Measurements from ENCODE around the gene HBA2.

Gene HBA2

DNA sequence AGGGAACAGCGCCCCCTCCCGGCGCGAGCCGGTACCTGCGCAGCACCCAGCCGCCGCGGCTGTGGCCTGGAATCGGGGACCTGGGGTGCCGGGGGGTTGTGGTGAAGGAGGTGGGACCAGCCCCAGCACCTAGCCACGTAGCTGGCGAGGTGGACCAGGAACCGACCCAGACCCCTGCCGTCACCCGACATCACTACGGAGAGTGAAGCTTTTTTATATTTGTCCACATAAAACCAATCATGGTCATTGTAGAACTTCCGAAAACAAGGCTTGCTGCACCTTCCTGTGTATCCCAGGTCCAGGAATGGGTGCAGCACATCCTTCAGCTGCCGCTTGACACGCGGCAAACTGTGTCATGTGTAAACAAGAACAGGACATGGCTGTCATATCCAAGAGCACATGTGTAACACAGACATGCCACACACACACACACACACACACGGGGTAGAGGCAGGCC lies 8.9 kb downstream of the HBA2 start:
- no peak for DNase-seq (ENCODE audit: low spot score)
- TF ChIP-seq, protein P1, sequence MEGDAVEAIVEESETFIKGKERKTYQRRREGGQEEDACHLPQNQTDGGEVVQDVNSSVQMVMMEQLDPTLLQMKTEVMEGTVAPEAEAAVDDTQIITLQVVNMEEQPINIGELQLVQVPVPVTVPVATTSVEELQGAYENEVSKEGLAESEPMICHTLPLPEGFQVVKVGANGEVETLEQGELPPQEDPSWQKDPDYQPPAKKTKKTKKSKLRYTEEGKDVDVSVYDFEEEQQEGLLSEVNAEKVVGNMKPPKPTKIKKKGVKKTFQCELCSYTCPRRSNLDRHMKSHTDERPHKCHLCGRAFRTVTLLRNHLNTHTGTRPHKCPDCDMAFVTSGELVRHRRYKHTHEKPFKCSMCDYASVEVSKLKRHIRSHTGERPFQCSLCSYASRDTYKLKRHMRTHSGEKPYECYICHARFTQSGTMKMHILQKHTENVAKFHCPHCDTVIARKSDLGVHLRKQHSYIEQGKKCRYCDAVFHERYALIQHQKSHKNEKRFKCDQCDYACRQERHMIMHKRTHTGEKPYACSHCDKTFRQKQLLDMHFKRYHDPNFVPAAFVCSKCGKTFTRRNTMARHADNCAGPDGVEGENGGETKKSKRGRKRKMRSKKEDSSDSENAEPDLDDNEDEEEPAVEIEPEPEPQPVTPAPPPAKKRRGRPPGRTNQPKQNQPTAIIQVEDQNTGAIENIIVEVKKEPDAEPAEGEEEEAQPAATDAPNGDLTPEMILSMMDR (IDR thresholded peaks at IDR 0.05; ENCODE audit: extremely low read depth, missing control alignments): peak; percentile 81

DNA sequence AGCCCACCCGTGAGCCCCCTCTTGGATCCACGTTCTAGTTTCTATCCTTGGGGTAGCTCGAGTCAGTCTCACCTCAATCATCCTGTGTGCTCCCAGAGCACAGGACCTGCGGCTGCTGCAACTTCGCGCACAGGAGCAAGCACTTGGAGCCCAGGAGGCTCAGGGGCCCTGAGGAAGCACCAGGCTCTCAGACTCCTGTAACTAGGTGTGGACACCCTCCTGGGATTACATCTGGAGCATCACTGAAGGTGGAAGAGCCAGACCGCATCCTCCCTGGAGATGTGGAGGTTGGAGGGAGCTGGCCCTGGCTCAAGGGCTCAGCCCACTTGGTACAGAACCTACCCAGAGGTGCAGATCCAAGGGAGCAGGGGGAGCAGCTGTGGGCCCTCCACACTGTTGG lies 10.3 kb downstream of the HBA2 start:
- no peak for DNase-seq (ENCODE audit: low spot score)
- TF ChIP-seq, protein P1 (IDR thresholded peaks at IDR 0.05; ENCODE audit: extremely low read depth, missing control alignments): no peak

DNA sequence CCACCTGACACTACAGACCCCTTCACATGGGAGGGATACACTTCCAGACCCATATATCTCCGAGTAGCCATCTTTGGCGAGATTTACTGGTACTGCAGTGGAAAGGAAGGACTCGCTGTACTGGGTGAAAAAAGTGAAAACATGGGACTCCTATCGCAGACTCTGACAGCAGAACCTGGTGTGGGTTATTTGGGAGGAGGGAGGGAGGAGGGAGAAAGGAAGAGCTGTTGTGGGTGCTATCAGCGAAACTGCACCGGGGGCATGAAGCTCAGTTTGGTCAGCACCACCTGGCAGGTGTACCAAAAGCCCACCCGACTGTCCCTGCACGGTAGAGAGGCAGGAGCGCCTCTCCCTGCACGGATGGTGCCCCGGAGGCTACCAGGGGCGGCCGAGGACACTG lies 12.5 kb downstream of the HBA2 start:
- DNase-seq (ENCODE audit: low spot score): no peak
- TF ChIP-seq, protein P1 (IDR thresholded peaks at IDR 0.05; ENCODE audit: extremely low read depth, missing control alignments): no peak

DNA sequence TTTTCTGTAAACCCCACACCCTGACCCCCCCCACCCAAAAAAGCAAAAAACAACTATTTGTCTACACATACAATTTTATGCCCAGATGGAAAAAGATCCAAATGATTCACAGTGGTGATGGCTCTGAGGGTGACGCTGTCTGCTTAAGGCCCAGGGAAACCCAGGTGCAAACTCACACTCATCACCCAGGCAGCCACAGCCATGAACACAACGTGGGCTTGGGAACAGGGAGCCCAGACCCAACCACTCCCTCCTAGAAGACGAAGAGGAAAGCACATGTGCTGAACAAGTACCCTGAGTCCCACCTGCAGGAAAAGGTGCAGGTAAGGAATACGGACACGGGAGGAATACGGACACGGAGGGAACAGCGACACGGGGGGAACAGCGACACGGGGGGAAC lies 13.0 kb downstream of the HBA2 start:
- TF ChIP-seq, protein P1 (IDR thresholded peaks at IDR 0.05; ENCODE audit: extremely low read depth, missing control alignments): no peak
- DNase-seq (ENCODE audit: low spot score): no peak

DNA sequence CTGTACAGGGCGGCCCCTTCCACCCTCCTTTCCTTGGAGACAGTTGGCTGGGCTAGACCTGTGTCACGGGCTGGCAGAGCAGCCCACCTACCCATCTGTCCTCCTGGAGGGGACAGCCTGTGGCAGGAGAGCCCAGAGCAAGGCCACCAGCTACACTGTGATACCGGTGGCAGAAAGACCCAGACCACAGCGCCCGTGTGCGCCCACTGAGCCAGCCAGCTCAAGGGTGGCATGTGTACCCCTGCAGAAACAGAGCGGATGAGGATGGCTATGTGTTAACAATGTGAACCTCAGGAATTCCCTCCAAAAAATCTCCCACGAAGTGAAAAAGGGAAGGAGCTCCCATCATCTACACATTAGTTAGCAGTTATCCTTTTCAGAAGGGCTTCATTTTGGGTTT lies 14.7 kb downstream of the HBA2 start:
- no peak for DNase-seq (ENCODE audit: low spot score)

DNA sequence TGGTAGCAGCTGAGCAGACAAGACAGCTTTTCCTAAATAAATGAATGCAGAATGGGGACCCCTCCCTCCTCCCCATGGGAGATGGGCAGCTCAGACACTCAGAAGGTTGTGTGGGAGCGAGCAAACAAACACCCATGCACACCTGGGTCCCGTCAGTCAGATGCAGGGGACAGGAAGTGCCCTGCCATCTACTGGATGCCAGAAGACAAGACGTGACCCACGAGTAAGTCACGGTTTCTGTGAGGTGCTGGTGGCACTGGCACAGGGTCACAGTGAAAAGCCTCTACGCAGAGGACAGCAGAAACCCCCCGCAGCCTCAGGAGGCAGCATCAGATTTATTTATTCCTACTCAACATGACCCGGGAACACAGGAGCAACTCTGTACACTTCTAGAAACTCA lies 16.0 kb downstream of the HBA2 start:
- TF ChIP-seq, protein P1 (IDR thresholded peaks at IDR 0.05; ENCODE audit: extremely low read depth, missing control alignments): no peak
- peak; percentile 42 for DNase-seq (ENCODE audit: low spot score)

More for the DNA sequence above, 14.7 kb downstream of the HBA2 start:
- TF ChIP-seq, protein P1 (IDR thresholded peaks at IDR 0.05; ENCODE audit: extremely low read depth, missing control alignments): no peak

DNA sequence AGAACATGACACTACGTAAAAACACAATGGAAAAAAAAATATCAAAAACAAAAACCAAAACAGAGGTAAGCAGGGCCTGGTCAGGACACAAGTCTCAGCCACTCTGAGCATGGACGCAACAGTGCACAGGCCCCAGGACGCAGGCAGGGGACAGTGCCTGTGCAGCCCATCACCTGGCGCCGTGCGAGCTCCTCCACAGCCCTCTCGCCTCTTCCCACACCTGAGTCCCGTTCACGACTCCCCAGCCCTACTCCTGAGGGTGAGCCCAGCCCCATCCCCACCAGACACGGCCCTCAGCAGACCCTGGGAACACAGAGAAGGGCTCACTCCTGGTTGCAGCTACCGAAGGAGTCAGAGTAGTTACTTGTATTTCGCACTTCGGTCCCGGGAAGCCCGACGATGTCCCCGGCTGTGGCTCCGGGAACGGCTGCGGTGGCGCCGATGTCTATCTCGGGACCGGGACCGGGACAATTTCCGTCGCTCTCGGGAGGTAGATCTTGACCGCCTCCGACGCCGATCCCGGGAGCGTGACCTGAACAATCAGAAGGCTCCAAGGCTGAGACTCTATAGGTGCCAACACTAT lies 17.0 kb downstream of the HBA2 start:
- TF ChIP-seq, protein P1 (IDR thresholded peaks at IDR 0.05; ENCODE audit: extremely low read depth, missing control alignments): no peak
- no peak for DNase-seq (ENCODE audit: low spot score)
